Activated effector memory CD4-positive, alpha-beta T cell treated with anti-CD3 and anti-CD28 coated beads, Interleukin-2, amount 50 U/mL, for 16 hours (primary cell): ENCODE results near the gene NUP205.
A peak's percentile ranks its signal among the peaks of the same experiment; 100 is the strongest.
"Not testable (repeated sequence)": the region's sequence is repeated elsewhere in the genome, so short reads cannot be mapped to it uniquely, and the experiment has no call there.

Source experiments
- DNase-seq: peaks from one replicate; pipeline ENCODE4 v3.0.0-alpha.2; 2020

The NUP205 gene

GRCh38 chr7:135639690-135640089 is 82.0 kb downstream of the NUP205 start:
- not testable (repeated sequence) for DNase-seq

GRCh38 chr7:135644154-135644553 is 86.4 kb downstream of the NUP205 start:
- no peak for DNase-seq

GRCh38 chr7:135644729-135645128 is 87.0 kb downstream of the NUP205 start:
- DNase-seq = no peak

- DNase-seq = no peak
These were observed 87.7 kb downstream of the NUP205 start for GRCh38 chr7:135645296-135645904.

- DNase-seq = no peak
These were observed 90.0 kb downstream of the NUP205 start for GRCh38 chr7:135647755-135648154.

- no peak for DNase-seq
These were observed 90.5 kb downstream of the NUP205 start for GRCh38 chr7:135648235-135648634.

- no peak for DNase-seq
These were observed 93.3 kb downstream of the NUP205 start for GRCh38 chr7:135650831-135651573.

- no peak for DNase-seq
These were observed 95.8 kb downstream of the NUP205 start for GRCh38 chr7:135653340-135654080.

GRCh38 chr7:135658564-135658963 is 100.8 kb downstream of the NUP205 start:
- no peak for DNase-seq

- no peak for DNase-seq
These were observed 101.6 kb downstream of the NUP205 start for GRCh38 chr7:135659159-135659846.

- no peak for DNase-seq
These were observed 103.8 kb downstream of the NUP205 start for GRCh38 chr7:135661311-135662122.

- no peak for DNase-seq
These were observed 104.3 kb downstream of the NUP205 start for GRCh38 chr7:135662123-135662372.

- peak; percentile 99 for DNase-seq
These were observed 104.8 kb downstream of the NUP205 start, which contains the start of gene STMP1 for GRCh38 chr7:135662373-135663114. STMP1 (plus strand) TSS chr7:135662514.

GRCh38 chr7:135664046-135664589 is 106.4 kb downstream of the NUP205 start:
- no peak for DNase-seq

- DNase-seq = no peak
These were observed 107.3 kb downstream of the NUP205 start for GRCh38 chr7:135665042-135665441.

GRCh38 chr7:135666156-135666555 is 108.4 kb downstream of the NUP205 start:
- DNase-seq = no peak

GRCh38 chr7:135666846-135667245 is 109.1 kb downstream of the NUP205 start:
- DNase-seq = no peak

- DNase-seq = not testable (repeated sequence)
These were observed 109.9 kb downstream of the NUP205 start for GRCh38 chr7:135667626-135668025.

- DNase-seq = not testable (repeated sequence)
These were observed 111.2 kb downstream of the NUP205 start for GRCh38 chr7:135668852-135669395.

GRCh38 chr7:135669774-135670173 is 112.1 kb downstream of the NUP205 start:
- DNase-seq = no peak

GRCh38 chr7:135670179-135670578 is 112.5 kb downstream of the NUP205 start:
- no peak for DNase-seq
